22Rv1 (cell line): ENCODE measurements around the gene NAA16.

ENCODE experiments used
- H3K27ac ChIP-seq: fragments of 450-650 bp; 2 replicates; pipeline ENCODE4 v1.5.1; 2017
- CTCF ChIP-seq: fragments of 450-650 bp; IDR thresholded peaks from 2 replicates; pipeline ENCODE4 v1.5.1; 2017; ENCODE audit warnings: mild to moderate bottlenecking
- ZFX ChIP-seq: fragments of 450-650 bp; IDR thresholded peaks from 2 replicates; pipeline ENCODE4 v1.6.1; 2017; ENCODE audit warnings: antibody characterized with exemption, borderline replicate concordance

NAA16 gene

DNA sequence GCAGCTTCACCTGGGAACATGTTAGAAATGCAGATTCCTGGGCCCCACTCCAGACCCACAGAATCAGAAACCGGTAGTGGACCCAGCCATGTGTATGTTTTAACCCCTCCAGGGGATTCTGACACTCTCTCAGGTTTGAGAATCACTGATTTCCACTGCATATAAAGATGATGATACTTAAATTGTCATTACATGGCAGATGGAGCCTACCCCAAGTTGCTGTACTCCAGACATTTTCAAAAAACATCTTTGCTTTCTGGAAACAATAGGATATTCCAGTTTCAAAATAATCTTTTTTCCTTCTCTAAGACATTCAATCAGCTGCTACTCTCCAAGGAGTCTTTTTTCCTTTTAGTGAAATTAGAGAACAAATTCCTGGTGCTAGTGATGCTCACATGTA is 97.7 kb downstream of the NAA16 start:
- TF ChIP-seq ZFX (no peak), CTCF (no peak)
- H3K27ac ChIP-seq, result no peak overlapping the region

DNA sequence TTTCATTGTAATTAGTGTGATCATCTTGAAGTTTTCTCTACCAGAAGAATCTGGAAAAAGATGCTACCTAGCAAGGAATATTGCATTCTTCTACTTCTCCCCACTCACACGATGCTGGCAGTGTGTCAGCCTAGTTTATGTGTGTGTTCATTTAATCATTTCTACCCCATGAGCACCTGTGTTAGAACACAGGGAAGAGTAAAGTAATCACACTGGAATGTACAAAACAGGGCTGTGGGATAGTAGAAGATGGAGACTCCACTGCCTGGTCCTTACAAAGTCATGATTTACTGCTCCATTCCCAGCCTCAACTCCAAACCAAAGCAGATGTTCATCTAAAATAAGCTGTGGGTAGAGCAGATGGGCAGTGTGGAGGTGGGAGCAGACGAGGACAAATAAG is 98.5 kb downstream of the NAA16 start:
- H3K27ac ChIP-seq, result no peak overlapping the region
- TF ChIP-seq ZFX (no peak), CTCF (no peak)

DNA sequence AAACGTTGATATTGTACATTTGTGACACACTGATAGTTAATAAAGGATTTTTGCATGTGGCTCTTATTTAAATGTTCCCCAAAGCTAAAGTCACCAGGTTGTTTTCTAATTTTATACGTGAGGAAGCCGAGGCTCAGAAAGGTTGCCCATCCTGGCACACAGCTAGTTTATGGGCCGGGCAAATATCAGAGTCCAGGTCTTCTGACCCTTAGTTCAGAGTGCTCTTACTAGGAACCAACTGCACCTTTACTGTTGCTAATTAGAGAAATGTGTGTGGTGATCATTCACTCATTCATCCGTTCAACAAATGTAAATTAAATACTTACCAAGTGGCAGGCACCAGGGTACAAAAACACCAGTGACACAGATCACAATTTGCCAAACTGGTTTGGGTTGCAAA is 100.0 kb downstream of the NAA16 start:
- TF ChIP-seq ZFX (no peak), CTCF (no peak)
- H3K27ac ChIP-seq, result no peak overlapping the region

DNA sequence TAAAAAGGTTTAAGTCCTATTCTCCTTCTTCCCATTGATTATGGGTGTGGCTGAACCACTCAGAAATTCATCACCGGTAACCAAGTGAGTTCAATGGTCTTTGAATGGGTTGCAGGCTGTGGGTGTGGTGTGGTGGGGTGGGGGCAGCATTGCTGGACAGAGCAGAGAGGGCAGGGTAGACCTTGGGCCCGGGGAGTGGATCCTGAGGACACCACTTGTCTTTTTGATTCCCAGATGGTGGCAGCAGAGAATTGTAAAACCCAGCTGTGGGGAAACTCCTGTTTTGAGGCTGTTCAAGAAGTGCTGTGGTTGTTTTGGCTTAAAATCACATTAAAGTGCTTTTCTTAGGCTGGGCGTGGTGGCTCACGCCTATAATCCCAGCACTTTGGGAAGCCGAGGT is 100.5 kb downstream of the NAA16 start:
- no peak overlapping the region for H3K27ac ChIP-seq
- TF ChIP-seq CTCF, result peak; percentile 18
- TF ChIP-seq ZFX, result no peak

GRCh38 chr13:41413872-41414271 is 102.8 kb downstream of the NAA16 start:
- H3K27ac ChIP-seq, result no peak overlapping the region
- TF ChIP-seq ZFX (no peak), CTCF (no peak)

GRCh38 chr13:41416276-41416675 is 105.2 kb downstream of the NAA16 start:
- no peak for TF ChIP-seq ZFX
- TF ChIP-seq CTCF, result no peak
- H3K27ac ChIP-seq, result no peak overlapping the region

DNA sequence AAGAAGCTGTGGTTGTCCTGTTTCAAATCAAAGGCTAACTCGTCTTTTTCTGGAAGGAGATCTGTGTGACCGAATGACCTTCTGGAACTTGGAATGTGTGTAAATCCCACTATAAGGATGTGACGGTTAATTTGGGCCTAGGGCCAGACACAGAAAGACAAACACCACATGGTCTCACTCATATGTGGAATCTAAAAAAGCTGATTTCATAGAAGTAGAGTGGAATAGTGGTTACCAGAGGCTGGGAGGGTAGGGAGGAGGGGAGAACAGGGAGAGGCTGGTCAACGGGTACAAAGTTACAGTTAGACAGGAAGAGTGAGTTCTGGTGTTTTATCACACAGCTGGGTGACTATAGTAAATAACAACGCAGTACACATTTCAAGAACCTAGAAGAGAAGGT is 107.0 kb downstream of the NAA16 start:
- TF ChIP-seq CTCF, result no peak
- no peak for TF ChIP-seq ZFX
- no peak overlapping the region for H3K27ac ChIP-seq
